ENCODE data around the gene KCNF1. TPM values are rescaled to one million over a fixed set of nuclear protein-coding genes. Genes with fewer than 3 reads are reported as not detected.
A peak's percentile ranks its signal among the peaks of the same experiment; 100 is the strongest.

The KCNF1 gene
- total RNA-seq, 1 experiment from 2014 or later, result 0.14 TPM

- peak; percentile 71 for DNase-seq (ENCODE audit: low read depth)
These were observed 10.4 kb upstream of the KCNF1 start for GRCh38 chr2:10901160-10901939.

DNA sequence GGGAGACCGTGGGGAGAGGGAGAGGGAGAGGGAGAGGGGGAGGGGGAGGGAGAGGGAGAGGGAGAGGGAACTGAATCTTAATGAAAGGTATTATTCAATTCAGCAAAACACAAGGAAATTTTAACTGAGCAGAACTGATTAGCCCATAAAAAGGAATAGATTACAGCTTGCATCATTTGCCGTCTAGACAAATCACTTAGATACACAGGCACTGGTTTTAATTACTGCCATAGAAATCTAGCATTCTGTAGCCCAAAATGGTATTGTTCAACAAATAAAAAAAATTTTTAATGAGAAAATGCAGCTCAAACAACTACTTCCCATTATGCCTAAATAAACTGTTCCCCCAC, 7.9 kb upstream of the KCNF1 start:
- DNase-seq (ENCODE audit: low read depth), result no peak

DNA sequence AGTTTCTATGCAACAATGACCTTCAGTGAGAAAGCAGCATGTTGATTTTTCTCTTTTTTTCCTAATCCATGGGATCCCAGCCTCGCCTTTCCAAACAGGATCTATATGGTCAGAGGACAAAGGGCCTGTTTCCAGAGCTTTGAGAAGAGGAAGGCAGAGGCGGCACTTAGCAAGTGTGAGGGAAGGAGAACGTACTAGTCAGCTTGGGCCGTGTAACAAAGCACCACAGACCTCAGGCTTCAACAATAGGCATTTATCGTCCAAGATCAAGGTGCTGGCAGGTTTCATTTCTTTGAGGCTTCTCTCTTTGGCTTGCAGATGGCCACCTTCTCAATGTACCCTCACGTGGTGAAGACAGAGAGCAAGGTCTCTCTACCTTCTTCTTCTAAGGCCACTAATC, 7.3 kb upstream of the KCNF1 start:
- no peak for DNase-seq (ENCODE audit: low read depth)

- no peak for DNase-seq (ENCODE audit: low read depth)
These were observed 6.5 kb upstream of the KCNF1 start for GRCh38 chr2:10905006-10905861.

GRCh38 chr2:10905862-10906143, 5.9 kb upstream of the KCNF1 start:
- no peak for DNase-seq (ENCODE audit: low read depth)

- DNase-seq (ENCODE audit: low read depth), result no peak
These were observed 4.7 kb upstream of the KCNF1 start for GRCh38 chr2:10906926-10907625.

- DNase-seq (ENCODE audit: low read depth), result no peak
These were observed 3.5 kb upstream of the KCNF1 start for GRCh38 chr2:10908195-10908594.

DNA sequence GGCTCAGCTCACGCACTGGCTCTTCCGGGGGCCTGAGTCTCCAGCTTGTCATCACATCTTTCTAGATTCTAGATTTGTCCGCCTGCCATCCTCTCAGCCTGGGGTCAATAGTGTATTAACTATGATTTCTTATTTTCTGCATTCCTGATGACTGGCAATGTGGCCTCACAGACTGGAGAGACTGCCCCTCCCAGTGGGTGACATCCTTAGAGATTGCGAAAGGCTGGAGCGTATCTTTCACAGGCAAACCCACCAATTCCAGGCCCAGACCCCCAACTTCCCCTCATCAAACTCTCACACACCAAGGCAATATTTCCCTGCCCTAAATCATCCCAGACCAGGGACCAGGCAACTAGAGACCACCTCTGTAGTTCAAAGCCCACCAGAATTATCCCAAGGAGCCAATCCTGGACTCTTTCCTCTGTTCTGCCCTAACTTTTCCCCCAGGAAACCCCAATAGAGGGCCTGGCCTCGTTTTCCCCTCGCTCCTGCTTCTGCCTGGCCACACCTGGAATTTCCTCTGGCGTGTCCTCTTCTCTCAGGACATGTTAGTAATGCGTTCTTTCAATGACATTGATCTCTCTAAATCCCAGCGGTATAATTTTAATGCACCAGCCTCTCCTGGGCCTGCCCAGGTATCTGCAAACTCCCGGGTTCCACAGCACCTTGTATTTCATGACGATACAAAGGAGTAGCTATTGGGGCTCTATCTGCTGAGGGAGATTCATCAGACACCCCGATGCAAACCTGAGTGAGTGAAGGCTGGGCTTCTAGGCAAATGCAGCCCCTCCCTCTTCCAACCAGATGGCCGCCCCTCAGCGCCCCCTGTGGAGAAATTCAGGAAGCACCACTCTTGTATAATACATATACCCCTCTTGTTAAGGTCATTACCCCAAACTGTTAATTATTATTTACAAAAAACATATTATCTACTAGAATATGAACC, 2.4 kb upstream of the KCNF1 start:
- DNase-seq (ENCODE audit: low read depth), result no peak

DNA sequence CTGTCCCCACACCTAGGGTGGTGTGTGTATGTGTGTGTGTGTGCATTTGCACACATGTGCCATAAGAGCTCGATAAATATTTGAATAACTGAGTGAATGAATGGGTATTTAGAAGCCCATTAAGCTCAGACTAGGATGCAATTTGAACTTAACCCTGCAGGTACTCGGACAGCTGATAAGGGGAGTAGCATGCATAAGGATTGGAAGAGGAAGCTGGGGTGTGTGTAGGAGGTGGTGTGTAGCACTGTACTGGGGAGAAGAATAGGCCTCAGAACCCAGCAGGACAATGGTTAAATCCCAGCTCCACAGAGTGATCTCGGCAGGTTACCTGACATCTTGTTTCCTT, 1.8 kb upstream of the KCNF1 start:
- DNase-seq (ENCODE audit: low read depth), result no peak

DNA sequence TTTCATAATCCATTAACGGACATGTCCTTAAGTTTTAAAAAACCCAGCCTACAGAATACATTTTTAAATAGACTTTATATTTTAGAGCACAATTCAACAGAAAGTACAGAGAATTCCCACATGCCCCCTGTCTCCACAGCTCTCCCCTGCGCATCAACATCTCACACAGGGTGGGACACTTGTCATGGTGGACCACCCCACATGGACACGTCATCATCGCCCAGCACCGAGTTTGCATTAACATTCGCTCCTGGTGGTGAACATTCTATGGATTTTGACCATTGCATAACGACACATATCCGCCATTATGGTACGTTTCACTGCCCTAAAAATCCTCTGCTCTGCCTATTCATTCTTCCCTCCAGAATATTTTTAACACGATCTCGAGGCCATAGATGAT, 1.1 kb upstream of the KCNF1 start:
- DNase-seq (ENCODE audit: low read depth), result no peak

DNA sequence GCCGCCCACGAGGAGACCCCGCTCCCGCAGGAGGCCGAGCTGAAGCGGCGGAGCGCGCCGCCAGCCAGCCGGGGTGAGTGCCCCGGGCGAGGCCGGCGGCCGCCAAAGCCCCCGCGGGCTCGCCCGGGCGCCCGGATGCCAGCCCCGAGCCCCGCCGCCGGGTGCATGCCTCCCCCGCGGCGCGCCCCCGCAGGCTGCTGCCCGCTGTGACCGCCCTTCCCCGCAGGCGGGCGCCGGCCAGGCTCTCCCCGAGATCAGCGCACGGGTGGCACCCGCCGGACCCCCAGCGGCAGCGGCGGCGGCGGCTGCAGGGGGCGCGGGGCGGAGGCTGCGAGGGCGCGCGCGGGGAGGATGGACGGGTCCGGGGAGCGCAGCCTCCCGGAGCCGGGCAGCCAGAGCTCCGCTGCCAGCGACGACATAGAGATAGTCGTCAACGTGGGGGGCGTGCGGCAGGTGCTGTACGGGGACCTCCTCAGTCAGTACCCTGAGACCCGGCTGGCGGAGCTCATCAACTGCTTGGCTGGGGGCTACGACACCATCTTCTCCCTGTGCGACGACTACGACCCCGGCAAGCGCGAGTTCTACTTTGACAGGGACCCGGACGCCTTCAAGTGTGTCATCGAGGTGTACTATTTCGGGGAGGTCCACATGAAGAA, 470 bp downstream of the KCNF1 start:
- no peak for DNase-seq (ENCODE audit: low read depth)

DNA sequence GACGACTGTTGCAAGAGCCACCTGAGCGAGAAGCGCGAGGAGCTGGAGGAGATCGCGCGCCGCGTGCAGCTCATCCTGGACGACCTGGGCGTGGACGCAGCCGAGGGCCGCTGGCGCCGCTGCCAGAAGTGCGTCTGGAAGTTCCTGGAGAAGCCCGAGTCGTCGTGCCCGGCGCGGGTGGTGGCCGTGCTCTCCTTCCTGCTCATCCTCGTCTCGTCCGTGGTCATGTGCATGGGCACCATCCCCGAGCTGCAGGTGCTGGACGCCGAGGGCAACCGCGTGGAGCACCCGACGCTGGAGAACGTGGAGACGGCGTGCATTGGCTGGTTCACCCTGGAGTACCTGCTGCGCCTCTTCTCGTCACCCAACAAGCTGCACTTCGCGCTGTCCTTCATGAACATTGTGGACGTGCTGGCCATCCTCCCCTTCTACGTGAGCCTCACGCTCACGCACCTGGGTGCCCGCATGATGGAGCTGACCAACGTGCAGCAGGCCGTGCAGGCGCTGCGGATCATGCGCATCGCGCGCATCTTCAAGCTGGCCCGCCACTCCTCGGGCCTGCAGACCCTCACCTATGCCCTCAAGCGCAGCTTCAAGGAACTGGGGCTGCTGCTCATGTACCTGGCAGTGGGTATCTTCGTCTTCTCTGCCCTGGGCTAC, 1.2 kb downstream of the KCNF1 start:
- no peak for DNase-seq (ENCODE audit: low read depth)

- no peak for DNase-seq (ENCODE audit: low read depth)
These were observed 2.0 kb downstream of the KCNF1 start for GRCh38 chr2:10913501-10914271.

DNA sequence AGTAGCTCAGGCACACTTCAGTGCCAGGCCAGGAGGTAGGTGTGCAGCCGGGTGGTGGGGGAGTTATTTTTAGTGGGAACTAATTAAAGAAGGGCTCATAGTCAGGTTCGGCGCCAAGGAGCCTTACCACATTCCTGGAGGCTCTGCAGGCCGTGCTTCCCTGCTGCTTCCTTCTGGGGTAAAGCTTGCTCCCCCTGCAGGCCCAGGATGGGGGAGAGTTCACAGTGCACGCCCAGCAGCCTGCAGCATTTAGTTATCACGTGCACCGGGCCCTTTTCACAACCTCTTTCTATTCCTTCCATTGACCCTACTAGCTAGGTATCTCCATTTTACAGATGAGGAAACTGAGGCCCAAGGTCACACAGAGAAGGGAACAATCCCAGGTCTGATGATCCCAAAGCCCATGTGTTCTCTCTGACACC, 2.5 kb downstream of the KCNF1 start:
- no peak for DNase-seq (ENCODE audit: low read depth)

DNA sequence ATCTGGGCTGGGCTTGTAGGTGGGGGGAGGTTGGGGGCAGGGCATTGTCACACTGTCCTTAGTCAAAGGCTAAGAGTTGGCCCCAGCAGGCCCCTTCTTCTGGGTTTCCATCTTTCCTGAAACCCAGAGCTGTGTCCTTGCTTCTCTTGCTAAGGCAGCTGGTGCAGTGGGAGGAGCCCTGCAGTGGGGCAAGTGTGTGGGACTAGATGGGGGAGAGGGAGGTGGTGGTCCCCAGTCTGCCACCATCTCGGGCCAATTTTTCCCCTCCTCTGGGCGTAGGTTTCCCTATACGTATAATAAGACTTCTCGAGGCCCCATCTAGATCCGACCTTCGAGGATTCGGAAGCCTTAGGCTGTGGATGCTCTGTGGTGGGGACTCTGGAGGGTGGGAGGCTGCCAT, 3.5 kb downstream of the KCNF1 start:
- DNase-seq (ENCODE audit: low read depth), result no peak

GRCh38 chr2:10915731-10916276, 4.1 kb downstream of the KCNF1 start:
- DNase-seq (ENCODE audit: low read depth), result no peak

DNA sequence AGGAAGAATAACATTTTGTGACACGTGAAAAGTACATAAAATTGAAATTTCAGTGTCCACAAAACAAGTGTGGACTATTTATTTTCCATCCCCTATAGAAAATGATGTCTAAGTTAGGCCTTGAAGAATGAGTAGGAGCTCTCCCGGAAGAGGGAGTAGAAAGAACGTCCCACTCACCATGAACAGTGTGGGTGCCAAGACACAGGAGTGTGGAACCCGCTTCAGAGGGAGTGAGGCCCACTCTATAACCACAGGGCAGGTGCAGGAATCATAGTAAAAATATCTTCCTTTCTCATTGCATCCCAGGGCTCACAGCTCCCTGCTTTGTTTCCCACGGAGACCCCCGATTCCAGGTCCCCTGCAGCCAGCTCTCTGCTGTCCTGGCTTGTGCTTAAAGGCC, 5.2 kb downstream of the KCNF1 start:
- no peak for DNase-seq (ENCODE audit: low read depth)

- no peak for DNase-seq (ENCODE audit: low read depth)
These were observed 6.2 kb downstream of the KCNF1 start for GRCh38 chr2:10917927-10918326.
